ENCODE data around the gene PAX4.

- TF ChIP-seq POLR2A (IDR thresholded peaks at IDR 0.05) (no peak), CTCF (IDR thresholded peaks at IDR 0.05) (no peak)
These were observed 48.7 kb upstream of the PAX4 start for GRCh38 chr7:127666602-127667001.
